H1 (cell line): ENCODE results near the gene TET1. TPM values are rescaled to one million over a fixed set of nuclear protein-coding genes. Genes with fewer than 3 reads are reported as not detected.

Source experiments
- CTCF ChIA-PET: fragments of 300-600 bp; sonication (Branson Sonifier 250); formaldehyde crosslinking; loops from one replicate; lab custom pipeline; 2021; ENCODE audit not compliant: partially characterized antibody; lab: Charles Lee
- POLR2A ChIA-PET: fragments of 300-600 bp; sonication (Branson Sonifier 250); formaldehyde crosslinking; loops from one replicate; lab custom pipeline; 2021; ENCODE audit warnings: inconsistent platforms; ENCODE audit not compliant: partially characterized antibody; lab: Charles Lee
- DNase-seq, 2 experiments: peaks; one replicate each; pipeline versions ENCODE4 v3.0.0 to v3.0.0-alpha.2; 2010 to 2022; ENCODE audit warnings: low spot score in 2 of 2, low read depth in 1 of 2, mixed read lengths in 1 of 2
- FAIRE-seq: peaks from 2 replicates; lab custom pipeline; 2011; peaks lifted over from hg19 to GRCh38; lab: Jason Lieb, UNC
- H2AFZ ChIP-seq: 2 replicates; pipeline ENCODE4 v1.8.1; 2012; ENCODE audit warnings: low read length, inconsistent platforms
- H2AK5ac ChIP-seq: 2 replicates; pipeline ENCODE4 v1.6.1; 2013; ENCODE audit warnings: low read depth, low read length
- H2BK120ac ChIP-seq: replicated peaks from 2 replicates; pipeline ENCODE3; 2013; ENCODE audit warnings: low read depth, low read length, inconsistent platforms
- H2BK12ac ChIP-seq: 2 replicates; pipeline ENCODE4 v1.6.1; 2013; ENCODE audit warnings: low read depth, low read length
- H2BK15ac ChIP-seq: 2 replicates; pipeline ENCODE4 v1.6.1; 2013; ENCODE audit warnings: low read length
- H2BK20ac ChIP-seq: 2 replicates; pipeline ENCODE4 v1.6.1; 2013; ENCODE audit warnings: low read length
- H2BK5ac ChIP-seq: 2 replicates; pipeline ENCODE4 v1.6.1; 2013; ENCODE audit warnings: low read depth, low read length
- H3K14ac ChIP-seq: 2 replicates; pipeline ENCODE4 v1.6.1; 2013; ENCODE audit warnings: inconsistent platforms; ENCODE audit not compliant: insufficient read length
- H3K18ac ChIP-seq: 2 replicates; pipeline ENCODE4 v1.6.1; 2013; ENCODE audit warnings: low read length; ENCODE audit errors: extremely low read depth
- H3K23ac ChIP-seq: 2 replicates; pipeline ENCODE4 v1.6.1; 2013; ENCODE audit warnings: inconsistent platforms; ENCODE audit not compliant: insufficient read length
- H3K23me2 ChIP-seq: 2 replicates; pipeline ENCODE4 v1.6.1; 2013; ENCODE audit warnings: low read depth, low read length
- H3K27ac ChIP-seq: 2 replicates; pipeline ENCODE4 v1.6.1; 2011; ENCODE audit warnings: low read depth, low read length, inconsistent platforms
- H3K27me3 ChIP-seq, 4 experiments: replicated peaks in 1 of 4; 1 replicate in 1 of 4; 2 replicates in 3 of 4; pipeline versions ENCODE4 v1.6.1 to v1.8.1; 2011 to 2013; ENCODE audit warnings: low read length in 3 of 4, mild to moderate bottlenecking in 3 of 4, inconsistent platforms in 2 of 4, mixed read lengths in 2 of 4, moderate library complexity in 1 of 4; ENCODE audit not compliant: control insufficient read depth in 3 of 4, insufficient read depth in 3 of 4; ENCODE audit errors: extremely low read depth in 1 of 4
- H3K36me3 ChIP-seq, 4 experiments: 2 replicates each; pipeline versions ENCODE4 v1.6.1 to v1.8.1; 2011 to 2013; ENCODE audit warnings: mild to moderate bottlenecking in 4 of 4, low read length in 3 of 4, moderate library complexity in 2 of 4, control low read depth in 1 of 4, inconsistent platforms in 1 of 4; ENCODE audit not compliant: insufficient read depth in 4 of 4, control insufficient read depth in 2 of 4
- H3K4ac ChIP-seq: replicated peaks from 2 replicates; pipeline ENCODE3; 2013; ENCODE audit warnings: low read length, low read depth, mixed read lengths, inconsistent platforms; ENCODE audit not compliant: insufficient read length
- H3K4me1 ChIP-seq, 4 experiments: replicated peaks in 1 of 4; 1 replicate in 1 of 4; 2 replicates in 3 of 4; pipeline versions ENCODE4 v1.6.1 to v1.8.1; 2011 to 2013; ENCODE audit warnings: low read length in 3 of 4, inconsistent platforms in 2 of 4, mixed read lengths in 1 of 4; ENCODE audit not compliant: insufficient read depth in 4 of 4, control insufficient read depth in 3 of 4
- H3K4me2 ChIP-seq, 2 experiments: 2 replicates each; pipeline versions ENCODE4 v1.6.1 to v1.8.1; 2011 to 2013; ENCODE audit warnings: low read depth in 2 of 2, low read length in 2 of 2, control low read depth in 1 of 2, inconsistent platforms in 1 of 2, mild to moderate bottlenecking in 1 of 2; ENCODE audit not compliant: insufficient read depth in 1 of 2
- H3K4me3 ChIP-seq, 4 experiments: fragments of 200-600, 300-600 bp in 1 of 4; sonication (generic), shearing (Covaris generic), sonication (Bioruptor Twin) in 1 of 4; 2 replicates each; pipeline versions ENCODE4 v1.5.1 to v1.8.1; 2011 to 2016; ENCODE audit warnings: low read length in 4 of 4, low read depth in 3 of 4, control low read depth in 2 of 4, inconsistent platforms in 2 of 4, mild to moderate bottlenecking in 2 of 4, mixed read lengths in 1 of 4, moderate library complexity in 1 of 4; ENCODE audit not compliant: insufficient read depth in 2 of 4; ENCODE audit errors: extremely low read depth in 1 of 4
- H3K56ac ChIP-seq: replicated peaks from 2 replicates; pipeline ENCODE3; 2013; ENCODE audit warnings: low read depth, mild to moderate bottlenecking, mixed read lengths, low read length, inconsistent platforms; ENCODE audit not compliant: insufficient read length
- H3K79me1 ChIP-seq: 2 replicates; pipeline ENCODE4 v1.6.1; 2013; ENCODE audit warnings: low read depth, low read length, control low read depth
- H3K79me2 ChIP-seq, 2 experiments: 2 replicates each; pipeline versions ENCODE4 v1.6.1 to v1.8.1; 2012 to 2013; ENCODE audit warnings: low read length in 2 of 2, mild to moderate bottlenecking in 2 of 2, inconsistent platforms in 1 of 2; ENCODE audit not compliant: insufficient read depth in 2 of 2, control insufficient read depth in 1 of 2
- H3K9ac ChIP-seq, 4 experiments: replicated peaks in 1 of 4; 1 replicate in 1 of 4; 2 replicates in 3 of 4; pipeline versions ENCODE4 v1.6.1 to v1.8.1; 2011 to 2013; ENCODE audit warnings: low read depth in 3 of 4, low read length in 3 of 4, control low read depth in 2 of 4, mild to moderate bottlenecking in 2 of 4, moderate library complexity in 2 of 4, inconsistent platforms in 1 of 4; ENCODE audit errors: extremely low read depth in 1 of 4
- H3K9me3 ChIP-seq, 2 experiments: 2 replicates each; pipeline versions ENCODE4 v1.6.1 to v1.8.1; 2012 to 2013; ENCODE audit warnings: mild to moderate bottlenecking in 2 of 2, moderate library complexity in 2 of 2, control low read depth in 1 of 2, inconsistent platforms in 1 of 2, low read depth in 1 of 2, low read length in 1 of 2, mixed read lengths in 1 of 2; ENCODE audit not compliant: insufficient read depth in 2 of 2
- H4K20me1 ChIP-seq, 2 experiments: replicated peaks in 1 of 2; 2 replicates each; pipeline versions ENCODE3 to v1.8.1; 2011 to 2013; ENCODE audit warnings: inconsistent platforms in 2 of 2, low read length in 2 of 2, mild to moderate bottlenecking in 1 of 2; ENCODE audit not compliant: insufficient read depth in 2 of 2, control insufficient read depth in 1 of 2
- H4K5ac ChIP-seq: 2 replicates; pipeline ENCODE4 v1.6.1; 2013; ENCODE audit warnings: low read length, low read depth, mixed read lengths, inconsistent platforms; ENCODE audit not compliant: insufficient read length
- H4K8ac ChIP-seq: 2 replicates; pipeline ENCODE4 v1.8.0; 2013; ENCODE audit warnings: mild to moderate bottlenecking, moderate library complexity, low read length, inconsistent platforms; ENCODE audit not compliant: insufficient read depth; ENCODE audit errors: extremely low read depth
- H4K91ac ChIP-seq: replicated peaks from 2 replicates; pipeline ENCODE3; 2013; ENCODE audit warnings: low read length, mixed read lengths, inconsistent platforms; ENCODE audit not compliant: insufficient read length
- EP300 ChIP-seq, 2 experiments: IDR thresholded peaks; 1 replicate in 1 of 2; 2 replicates in 1 of 2; pipeline ENCODE4 v1.6.1; 2011 to 2012; ENCODE audit warnings: low read depth in 2 of 2, low read length in 2 of 2, mild to moderate bottlenecking in 2 of 2, borderline replicate concordance in 1 of 2, inconsistent platforms in 1 of 2, moderate library complexity in 1 of 2
- EZH2 ChIP-seq: fragments of 200-600 bp; sonication (generic); IDR thresholded peaks from 2 replicates; pipeline ENCODE4 v1.7.1; 2012; ENCODE audit warnings: low read depth, mild to moderate bottlenecking, moderate library complexity, low read length, inconsistent platforms; ENCODE audit not compliant: severe bottlenecking
- FOSL1 ChIP-seq: IDR thresholded peaks from 2 replicates; pipeline ENCODE4 v1.6.1; 2011; ENCODE audit warnings: mild to moderate bottlenecking, low read depth, low read length, moderate library complexity; ENCODE audit not compliant: insufficient read depth
- JUND ChIP-seq: IDR thresholded peaks from 2 replicates; pipeline ENCODE4 v1.6.1; 2011; ENCODE audit warnings: mild to moderate bottlenecking, improper control_type of control experiment, low read length
- KDM1A ChIP-seq: fragments of 200-600, 300-600 bp; sonication (generic); IDR thresholded peaks from 2 replicates; pipeline ENCODE4 v1.7.1; 2016; ENCODE audit warnings: mild to moderate bottlenecking, low read length, borderline replicate concordance
- RXRA ChIP-seq: IDR thresholded peaks from 2 replicates; pipeline ENCODE4 v1.6.1; 2011; ENCODE audit warnings: low read depth, mild to moderate bottlenecking, low read length, moderate library complexity; ENCODE audit not compliant: insufficient read depth
- SIX5 ChIP-seq: IDR thresholded peaks from 2 replicates; pipeline ENCODE4 v1.6.1; 2011; ENCODE audit warnings: mild to moderate bottlenecking, low read depth, low read length
- SUZ12 ChIP-seq: fragments of 200-600 bp; sonication (generic); IDR thresholded peaks from 2 replicates; pipeline ENCODE4 v1.6.1; 2012; ENCODE audit warnings: mild to moderate bottlenecking, inconsistent platforms, low read length, moderate library complexity, mixed read lengths
- TBP ChIP-seq: IDR thresholded peaks from 2 replicates; pipeline ENCODE4 v1.6.1; 2011; ENCODE audit warnings: low read depth, low read length, improper control_type of control experiment
- WGBS, 2 experiments: shearing (Covaris generic) in 1 of 2; methylation state at CpG; one replicate each; pipeline versions ENCODE4 v1.1.6 to v1.1.7; 2013 to 2015; ENCODE audit warnings: low lambda C conversion rate in 2 of 2, mixed read lengths in 2 of 2, inconsistent platforms in 1 of 2, low coverage in 1 of 2, missing lambda C conversion rate in 1 of 2; ENCODE audit not compliant: insufficient replicate concordance in 2 of 2, insufficient coverage in 1 of 2, insufficient read length in 1 of 2; ENCODE audit errors: extremely low coverage in 1 of 2, missing lambda C conversion rate in 1 of 2; 5-methylcytosine and 5-hydroxymethylcytosine counted together
- polyA plus RNA-seq, 7 experiments: library from polyadenylated mRNA; depleted of rRNA in 3 of 7; stranded (reverse) in 5 of 7; unstranded in 2 of 7; fragments of >200 nt in 5 of 7; fragments of 200-250 nt in 2 of 7; gene quantifications; 1 replicate in 5 of 7; 2 replicates in 1 of 7; 4 replicates in 1 of 7; pipeline versions ENCODE4 v1.2.1 to v1.2.3, GENCODE V29; 2011 to 2013; ENCODE audit warnings: missing spikeins in 2 of 7, mixed read lengths in 2 of 7
- total RNA-seq: library from RNA; stranded (reverse); fragmentation: NEBNext Ultra II Directional; extraction: Animal tissue kit (Norgen Biotek cat#: 25700); gene quantifications from 2 replicates; pipeline ENCODE4 v1.2.1, GENCODE V29; 2021
- TF ChIP-seq, protein P1 (sequence below): IDR thresholded peaks from 2 replicates; pipeline ENCODE4 v1.6.1; 2012; ENCODE audit warnings: inconsistent platforms
- TF ChIP-seq, protein P2 (sequence below): IDR thresholded peaks from 2 replicates; pipeline ENCODE4 v1.6.1; 2012; ENCODE audit warnings: low read length, inconsistent platforms

TET1 gene
- total and polyA plus RNA-seq, 2 of the 8 experiments (the other 6 are each of a cell fraction or from before 2014, with no cell fraction given), result 15.2 to 69.3 TPM

DNA sequence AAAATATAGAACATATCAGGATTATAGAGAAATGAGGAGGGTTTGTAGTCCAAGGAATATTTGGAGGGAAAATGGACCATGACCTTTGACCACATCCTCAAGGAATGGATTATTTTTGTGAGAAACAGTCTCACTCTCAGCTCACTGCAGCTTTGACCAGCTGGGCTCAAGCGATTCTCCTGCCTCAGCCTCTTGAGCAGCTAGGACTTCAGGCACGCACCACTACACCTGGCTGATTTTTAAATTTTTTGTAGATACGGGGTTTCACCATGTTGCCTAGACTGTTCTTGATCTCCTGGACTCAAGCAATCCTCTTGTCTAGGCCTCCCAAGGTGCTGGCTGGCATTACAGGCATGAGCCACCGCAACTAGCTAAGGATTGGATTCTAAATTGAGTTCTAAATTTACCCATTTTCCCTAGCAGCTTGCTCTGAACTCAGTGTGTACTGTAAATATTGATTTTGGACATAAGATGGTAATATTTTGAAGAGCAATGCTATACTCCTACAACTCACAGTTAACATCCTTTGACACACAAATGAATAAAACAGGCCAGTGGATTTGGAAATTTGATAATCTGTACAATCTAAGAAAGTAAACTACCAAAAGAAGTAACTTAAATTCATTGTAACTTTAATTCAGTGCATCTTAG lies 73.8 kb downstream of the TET1 start:
- no peak overlapping the region for H3K27ac ChIP-seq
- WGBS, 2 experiments, result 94% methylated on average over 4 of the region's 4 CpGs; no CpG with 5 or more reads in 1 of the 2 experiments
- CTCF ChIA-PET, result no interaction called here
- TF ChIP-seq, protein P1, sequence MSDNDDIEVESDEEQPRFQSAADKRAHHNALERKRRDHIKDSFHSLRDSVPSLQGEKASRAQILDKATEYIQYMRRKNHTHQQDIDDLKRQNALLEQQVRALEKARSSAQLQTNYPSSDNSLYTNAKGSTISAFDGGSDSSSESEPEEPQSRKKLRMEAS, result no peak
- TF ChIP-seq FOSL1 (no peak), TBP (no peak), EZH2 (no peak), RXRA (no peak), KDM1A (no peak), EP300 (IDR thresholded peaks at IDR 0.05; ENCODE audit: borderline replicate concordance in 1 of 2, low read depth in 2 of 2, low read length in 2 of 2) (no peak), SUZ12 (no peak), JUND (no peak), SIX5 (no peak)
- TF ChIP-seq, protein P2, sequence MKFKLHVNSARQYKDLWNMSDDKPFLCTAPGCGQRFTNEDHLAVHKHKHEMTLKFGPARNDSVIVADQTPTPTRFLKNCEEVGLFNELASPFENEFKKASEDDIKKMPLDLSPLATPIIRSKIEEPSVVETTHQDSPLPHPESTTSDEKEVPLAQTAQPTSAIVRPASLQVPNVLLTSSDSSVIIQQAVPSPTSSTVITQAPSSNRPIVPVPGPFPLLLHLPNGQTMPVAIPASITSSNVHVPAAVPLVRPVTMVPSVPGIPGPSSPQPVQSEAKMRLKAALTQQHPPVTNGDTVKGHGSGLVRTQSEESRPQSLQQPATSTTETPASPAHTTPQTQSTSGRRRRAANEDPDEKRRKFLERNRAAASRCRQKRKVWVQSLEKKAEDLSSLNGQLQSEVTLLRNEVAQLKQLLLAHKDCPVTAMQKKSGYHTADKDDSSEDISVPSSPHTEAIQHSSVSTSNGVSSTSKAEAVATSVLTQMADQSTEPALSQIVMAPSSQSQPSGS, result no peak

More for the DNA sequence above, 73.8 kb downstream of the TET1 start:
- no peak overlapping the region for H2BK12ac ChIP-seq
- POLR2A ChIA-PET, result interaction anchor here (1.4 kb wide), 1 partner anchor 34 kb away, joined by 3 read pairs; no protein-coding TSS in a partner anchor
- H3K9me3 ChIP-seq, result no peaks in the 10 kb centered on the region
- H3K18ac ChIP-seq, result no peak overlapping the region
- no peaks in the 10 kb centered on the region for H3K4me1 ChIP-seq
- no peak overlapping the region for H4K8ac ChIP-seq
- no peaks in the 10 kb centered on the region for H4K20me1 ChIP-seq
- no peak overlapping the region for H3K4me2 ChIP-seq
- no peak for FAIRE-seq
- H2BK5ac ChIP-seq, result no peak overlapping the region
- H3K79me2 ChIP-seq, result peaks cover 0 to 51% of the 10 kb centered on the region in 2 experiments; a peak in 2 of 4 replicates
- peaks cover 0 to 3% (median 0%) of the 10 kb centered on the region in 4 experiments; a peak in 1 of 8 replicates for H3K36me3 ChIP-seq
- H2BK15ac ChIP-seq, result no peak overlapping the region
- H2AK5ac ChIP-seq, result no peak overlapping the region
- no peak overlapping the region for H2BK120ac ChIP-seq
- no peak for DNase-seq
- H4K5ac ChIP-seq, result no peak overlapping the region
- H3K4me3 ChIP-seq, result no peak overlapping the region
- H3K23ac ChIP-seq, result no peak overlapping the region
- no peak overlapping the region for H2BK20ac ChIP-seq
- H3K4ac ChIP-seq, result no peak overlapping the region
- no peak overlapping the region for H3K56ac ChIP-seq
- H3K23me2 ChIP-seq, result no peaks in the 10 kb centered on the region
- no peak overlapping the region for H3K9ac ChIP-seq
- H3K14ac ChIP-seq, result no peak overlapping the region
- no peaks in the 10 kb centered on the region for H3K27me3 ChIP-seq
- no peak overlapping the region for H4K91ac ChIP-seq
- peaks cover 5% of the 10 kb centered on the region for H3K79me1 ChIP-seq
- no peak overlapping the region for H2AFZ ChIP-seq
